ENCODE results near the gene MICAL3.

GRCh38 chr22:17907748-17908051, 116.7 kb downstream of the MICAL3 start:
- TF ChIP-seq REST (IDR thresholded peaks at IDR 0.05; ENCODE audit: insufficient read depth in 1 of 2, low read depth in 2 of 2, low read length in 2 of 2) (no peak), POLR2AphosphoS5 (IDR thresholded peaks at IDR 0.05; ENCODE audit: low read depth, low read length) (no peak), TAF1 (IDR thresholded peaks at IDR 0.05; ENCODE audit: borderline replicate concordance, insufficient read depth, low read length) (no peak)

All from PFSK-1 (cell line).